Esophagus muscularis mucosa (tissue), 4 donors: Measurements from ENCODE around the gene CNBD2. TPM values are rescaled to one million over a fixed set of nuclear protein-coding genes. Genes with fewer than 3 reads are reported as not detected.

Experiments used
- DNase-seq: peaks from one replicate; pipeline ENCODE4 v3.0.0-alpha.2; 2017; ENCODE audit errors: extremely low spot score
- H3K27ac ChIP-seq, 4 donors: fragments of 200-600 bp; sonication (generic); replicated peaks in 1 of 4; 1 replicate in 3 of 4; 2 replicates in 1 of 4; pipeline ENCODE4 v1.5.1; 2016 to 2019; ENCODE audit warnings: mild to moderate bottlenecking in 1 of 4
- H3K27me3 ChIP-seq, 4 donors: fragments of 200-600 bp; sonication (generic); one replicate each; pipeline versions ENCODE4 v1.5.1 to v1.6.0; 2016 to 2019
- H3K36me3 ChIP-seq, 4 donors: fragments of 200-600 bp; sonication (generic); one replicate each; pipeline ENCODE4 v1.5.1; 2016 to 2019
- H3K4me1 ChIP-seq, 4 donors: fragments of 200-600 bp; sonication (generic); one replicate each; pipeline ENCODE4 v1.5.1; 2016 to 2019
- H3K4me3 ChIP-seq, 4 donors: fragments of 200-600 bp; sonication (generic); 1 replicate in 2 of 4; 2 replicates in 2 of 4; pipeline ENCODE4 v1.5.1; 2016 to 2019; ENCODE audit warnings: mild to moderate bottlenecking in 4 of 4, moderate library complexity in 1 of 4
- H3K9me3 ChIP-seq, 4 donors: fragments of 200-600 bp; sonication (generic); 1 replicate in 3 of 4; 2 replicates in 1 of 4; pipeline ENCODE4 v1.5.1; 2016 to 2019
- EP300 ChIP-seq: sonication (generic); formaldehyde crosslinking; IDR thresholded peaks from one replicate; pipeline ENCODE4 v1.6.1; 2017; ENCODE audit warnings: antibody characterized with exemption
- POLR2A ChIP-seq: fragments of 450-650 bp; IDR thresholded peaks from one replicate; pipeline ENCODE4 v1.6.1; 2017; ENCODE audit warnings: antibody characterized with exemption, moderate library complexity, mild to moderate bottlenecking, low read depth
- POLR2AphosphoS5 ChIP-seq, 2 donors: sonication (generic); formaldehyde crosslinking; IDR thresholded peaks; one replicate each; pipeline ENCODE4 v1.6.1; 2017; ENCODE audit warnings: antibody characterized with exemption in 2 of 2
- WGBS: methylation state at CpG from one replicate; pipeline ENCODE4 v1.1.5; 2018; 5-methylcytosine and 5-hydroxymethylcytosine counted together
- intact Hi-C: fragments of 100-400 bp; cut with DNase I; formaldehyde crosslinking; loops from one replicate; pipeline ENCODE4 v1.15.1; 2023
- total RNA-seq, 4 donors: library from RNA; depleted of rRNA; stranded (reverse); fragments of >200 nt; gene quantifications; one replicate each; pipeline versions ENCODE4 v1.1.0 to v1.2.1, GENCODE V29; 2016
- TF ChIP-seq, protein P1 (sequence below), 3 experiments: fragments of 200-600 bp in 2 of 3; fragments of 450-650 bp in 1 of 3; sonication (generic) in 2 of 3; IDR thresholded peaks; one replicate each; pipeline ENCODE4 v1.5.1; 2017 to 2019; ENCODE audit warnings: antibody characterized with exemption in 3 of 3, mild to moderate bottlenecking in 2 of 3, moderate library complexity in 1 of 3

CNBD2 gene
- total RNA-seq, 4 donors from 2014 or later, result 4.2 to 7.1 (median 4.7) TPM

DNA sequence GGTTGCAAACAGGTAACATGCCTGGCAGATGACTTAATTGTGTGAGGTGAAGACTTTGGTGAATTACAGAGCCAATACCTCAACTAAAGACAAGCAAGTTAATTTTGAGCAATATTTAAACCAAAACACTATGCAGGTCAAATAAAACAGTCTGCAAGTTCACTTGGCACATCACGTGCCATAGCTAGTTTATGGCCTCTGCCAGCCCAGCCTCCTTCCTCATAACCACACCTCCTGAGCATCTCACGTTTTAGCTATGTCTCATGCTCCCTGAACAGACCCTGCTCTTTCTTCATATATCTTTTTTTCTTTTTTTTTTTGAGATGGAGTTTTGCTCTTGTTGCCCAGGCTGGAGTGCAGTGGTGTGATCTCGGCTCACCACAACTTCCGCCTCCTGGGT is 4.5 kb upstream of the CNBD2 start:
- Histone ChIP-seq H3K27ac (no peak overlapping the region), H3K27me3 (no peaks in the 10 kb centered on the region), H3K4me3 (no peak overlapping the region), H3K9me3 (no peaks in the 10 kb centered on the region), H3K4me1 (no peaks in the 10 kb centered on the region), H3K36me3 (no peaks in the 10 kb centered on the region)
- DNase-seq, result no peak
- intact Hi-C loops, result no loop called here
- WGBS, result 92% methylated on average over 4 of the region's 4 CpGs
- TF ChIP-seq POLR2A (no peak), EP300 (no peak)
- TF ChIP-seq, protein P1, sequence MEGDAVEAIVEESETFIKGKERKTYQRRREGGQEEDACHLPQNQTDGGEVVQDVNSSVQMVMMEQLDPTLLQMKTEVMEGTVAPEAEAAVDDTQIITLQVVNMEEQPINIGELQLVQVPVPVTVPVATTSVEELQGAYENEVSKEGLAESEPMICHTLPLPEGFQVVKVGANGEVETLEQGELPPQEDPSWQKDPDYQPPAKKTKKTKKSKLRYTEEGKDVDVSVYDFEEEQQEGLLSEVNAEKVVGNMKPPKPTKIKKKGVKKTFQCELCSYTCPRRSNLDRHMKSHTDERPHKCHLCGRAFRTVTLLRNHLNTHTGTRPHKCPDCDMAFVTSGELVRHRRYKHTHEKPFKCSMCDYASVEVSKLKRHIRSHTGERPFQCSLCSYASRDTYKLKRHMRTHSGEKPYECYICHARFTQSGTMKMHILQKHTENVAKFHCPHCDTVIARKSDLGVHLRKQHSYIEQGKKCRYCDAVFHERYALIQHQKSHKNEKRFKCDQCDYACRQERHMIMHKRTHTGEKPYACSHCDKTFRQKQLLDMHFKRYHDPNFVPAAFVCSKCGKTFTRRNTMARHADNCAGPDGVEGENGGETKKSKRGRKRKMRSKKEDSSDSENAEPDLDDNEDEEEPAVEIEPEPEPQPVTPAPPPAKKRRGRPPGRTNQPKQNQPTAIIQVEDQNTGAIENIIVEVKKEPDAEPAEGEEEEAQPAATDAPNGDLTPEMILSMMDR (IDR thresholded peaks at IDR 0.05), result no peak

DNA sequence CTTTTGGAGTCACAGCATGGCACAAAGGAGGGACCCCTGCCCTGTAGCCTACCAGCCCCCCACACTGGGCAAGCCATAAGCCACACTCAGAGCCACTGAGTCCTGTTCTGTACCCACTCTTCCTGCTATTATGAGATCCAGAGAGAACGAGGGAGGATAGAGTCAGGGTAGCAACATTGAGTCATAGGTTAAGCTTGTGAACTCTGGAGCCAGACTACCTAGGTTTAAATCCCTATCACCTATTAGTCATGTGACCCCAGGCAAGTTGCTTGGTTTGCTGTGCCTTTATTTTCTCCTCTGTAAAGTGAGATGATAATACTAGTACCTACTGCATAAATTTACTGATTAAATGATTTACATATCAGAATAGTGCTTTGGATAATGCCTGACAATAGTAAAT is 540 bp downstream of the CNBD2 start:
- intact Hi-C loops, result no loop called here
- H3K9me3 ChIP-seq, result no peaks in the 10 kb centered on the region
- no peak for DNase-seq
- no peak overlapping the region for H3K27ac ChIP-seq
- no peak for TF ChIP-seq POLR2AphosphoS5 (IDR thresholded peaks at IDR 0.05)
- no peak for TF ChIP-seq POLR2A
- TF ChIP-seq, protein P1 (IDR thresholded peaks at IDR 0.05), result no peak
- no peak for TF ChIP-seq EP300
- no peaks in the 10 kb centered on the region for H3K36me3 ChIP-seq
- no peak overlapping the region for H3K4me3 ChIP-seq
- WGBS, result 50% methylated on average over 1 of the region's 1 CpG
- H3K27me3 ChIP-seq, result no peaks in the 10 kb centered on the region
- H3K4me1 ChIP-seq, result peaks cover 0 to 5% (median 0%) of the 10 kb centered on the region in 4 donors

DNA sequence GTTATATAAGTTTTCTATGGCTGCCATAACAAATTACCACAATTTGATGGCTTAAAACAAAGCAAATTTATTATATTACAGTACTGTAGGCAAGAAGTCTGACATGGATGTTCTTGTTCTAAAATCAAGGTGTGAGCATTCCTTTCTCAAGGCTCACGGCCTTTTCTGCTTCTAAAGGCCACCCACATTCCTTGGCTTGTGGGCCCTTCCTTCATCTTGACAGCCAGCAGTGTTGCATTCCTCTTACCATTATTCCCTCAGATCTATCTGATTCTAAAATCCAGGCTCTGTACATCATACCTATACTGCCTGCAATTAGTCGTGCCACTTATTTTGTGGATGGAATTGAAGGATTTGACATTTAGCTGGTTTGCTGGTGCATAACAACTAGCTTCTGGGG is 3.6 kb downstream of the CNBD2 start:
- no peak for DNase-seq
- Histone ChIP-seq H3K9me3 (no peaks in the 10 kb centered on the region), H3K4me3 (no peak overlapping the region), H3K36me3 (no peaks in the 10 kb centered on the region), H3K27ac (no peak overlapping the region), H3K4me1 (peaks cover 0 to 5% (median 0%) of the 10 kb centered on the region in 4 donors), H3K27me3 (no peaks in the 10 kb centered on the region)
- TF ChIP-seq, protein P1 (IDR thresholded peaks at IDR 0.05), result no peak
- no peak for TF ChIP-seq EP300
- TF ChIP-seq POLR2A, result no peak
- TF ChIP-seq POLR2AphosphoS5 (IDR thresholded peaks at IDR 0.05), result no peak
- intact Hi-C loops, result no loop called here
- 97% methylated on average over 2 of the region's 2 CpGs for WGBS

DNA sequence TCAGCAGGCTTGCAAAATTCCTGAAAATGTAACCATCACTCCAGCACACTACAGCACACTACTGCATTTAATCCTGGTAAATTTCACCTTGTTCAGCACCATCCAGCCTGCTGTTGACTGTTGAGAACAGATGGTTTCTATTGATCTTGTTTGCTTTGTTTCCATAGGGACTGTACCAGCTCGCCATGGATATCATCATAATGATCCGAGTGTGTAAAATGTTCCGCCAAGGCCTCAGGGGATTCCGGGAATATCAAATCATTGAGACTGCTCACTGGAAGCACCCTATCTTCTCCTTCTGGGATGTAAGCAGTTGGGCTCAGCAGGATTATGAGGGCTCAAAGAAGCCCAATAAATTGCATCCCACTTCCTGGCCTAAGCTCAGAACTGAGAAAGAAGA is 4.1 kb downstream of the CNBD2 start:
- WGBS, result 73% methylated on average over 4 of the region's 4 CpGs
- peaks cover 0 to 5% (median 0%) of the 10 kb centered on the region in 4 donors for H3K4me1 ChIP-seq
- no peak overlapping the region for H3K4me3 ChIP-seq
- no peaks in the 10 kb centered on the region for H3K36me3 ChIP-seq
- no peak for DNase-seq
- no peaks in the 10 kb centered on the region for H3K9me3 ChIP-seq
- no peaks in the 10 kb centered on the region for H3K27me3 ChIP-seq
- intact Hi-C loops, result no loop called here
- no peak for TF ChIP-seq POLR2AphosphoS5 (IDR thresholded peaks at IDR 0.05)
- no peak for TF ChIP-seq POLR2A
- no peak for TF ChIP-seq EP300
- TF ChIP-seq, protein P1 (IDR thresholded peaks at IDR 0.05), result no peak
- no peak overlapping the region for H3K27ac ChIP-seq

DNA sequence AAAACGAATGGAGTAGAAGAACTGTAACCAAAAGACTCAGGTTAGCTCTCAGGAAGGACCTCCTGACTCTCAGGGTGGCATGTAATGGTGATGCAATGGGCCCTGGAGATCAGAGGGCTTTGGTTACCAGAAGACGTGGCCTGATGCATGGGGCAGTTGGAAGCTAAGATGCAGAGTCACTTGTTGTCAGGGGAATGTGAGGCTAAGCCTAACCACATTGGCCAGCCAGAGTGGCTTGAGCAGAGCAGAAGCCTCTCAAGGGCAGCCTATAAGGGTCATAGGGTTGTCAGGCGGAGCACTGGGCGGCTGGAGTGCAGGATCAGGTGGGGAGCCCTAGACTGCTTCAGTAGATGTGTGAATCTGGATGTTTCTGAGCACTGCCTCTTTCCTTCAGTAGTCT is 5.9 kb downstream of the CNBD2 start:
- H3K27ac ChIP-seq, result no peak overlapping the region
- no peaks in the 10 kb centered on the region for H3K9me3 ChIP-seq
- no peaks in the 10 kb centered on the region for H3K36me3 ChIP-seq
- intact Hi-C loops, result no loop called here
- H3K27me3 ChIP-seq, result no peaks in the 10 kb centered on the region
- peaks cover 0 to 5% (median 0%) of the 10 kb centered on the region in 4 donors for H3K4me1 ChIP-seq
- TF ChIP-seq, protein P1 (IDR thresholded peaks at IDR 0.05), result no peak
- TF ChIP-seq POLR2A (no peak), EP300 (no peak), POLR2AphosphoS5 (IDR thresholded peaks at IDR 0.05) (no peak)
- 79% methylated on average over 4 of the region's 4 CpGs for WGBS
- DNase-seq, result no peak
- no peak overlapping the region for H3K4me3 ChIP-seq
